Neuronal stem cell (in vitro differentiated cells): ENCODE results near the gene NPSR1.

ENCODE experiments used
- DNase-seq: peaks from one replicate; pipeline ENCODE4 v3.0.0-alpha.2; 2013; ENCODE audit warnings: low spot score
- H2AFZ ChIP-seq: one replicate; pipeline ENCODE4 v1.6.1; 2013; ENCODE audit warnings: mild to moderate bottlenecking, low read length, inconsistent platforms
- H2AK5ac ChIP-seq: 2 replicates; pipeline ENCODE4 v1.6.1; 2013; ENCODE audit warnings: low read depth, mild to moderate bottlenecking, inconsistent platforms, low read length, moderate library complexity, mixed read lengths
- H2BK120ac ChIP-seq: 2 replicates; pipeline ENCODE4 v1.6.1; 2013; ENCODE audit warnings: low read depth, mild to moderate bottlenecking, inconsistent platforms, low read length, moderate library complexity, mixed read lengths
- H2BK12ac ChIP-seq: one replicate; pipeline ENCODE4 v1.6.1; 2013; ENCODE audit warnings: low read length, inconsistent platforms
- H2BK15ac ChIP-seq: 2 replicates; pipeline ENCODE4 v1.6.1; 2013; ENCODE audit warnings: mild to moderate bottlenecking, low read length, inconsistent platforms, mixed read lengths
- H2BK5ac ChIP-seq: one replicate; pipeline ENCODE4 v1.6.1; 2013; ENCODE audit warnings: inconsistent platforms, mild to moderate bottlenecking, low read length, moderate library complexity
- H3K14ac ChIP-seq: one replicate; pipeline ENCODE4 v1.6.1; 2013; ENCODE audit warnings: low read length, inconsistent platforms
- H3K18ac ChIP-seq: 2 replicates; pipeline ENCODE4 v1.6.1; 2013; ENCODE audit warnings: low read length, inconsistent platforms
- H3K23ac ChIP-seq: 2 replicates; pipeline ENCODE4 v1.6.1; 2013; ENCODE audit warnings: low read depth, mild to moderate bottlenecking, mixed read lengths, low read length, inconsistent platforms; ENCODE audit not compliant: poor library complexity
- H3K27ac ChIP-seq: replicated peaks from 3 replicates; pipeline ENCODE4 v1.5.1; 2013; ENCODE audit warnings: low read length, inconsistent platforms
- H3K27me3 ChIP-seq, 3 experiments: 2 replicates each; pipeline ENCODE4 v1.6.1; 2013; ENCODE audit warnings: low read length in 3 of 3, mild to moderate bottlenecking in 2 of 3, inconsistent platforms in 1 of 3, low read depth in 1 of 3, mixed read lengths in 1 of 3, moderate library complexity in 1 of 3; ENCODE audit not compliant: control insufficient read depth in 3 of 3, insufficient read depth in 3 of 3
- H3K36me3 ChIP-seq, 2 donors: replicated peaks in 1 of 2; 2 replicates each; pipeline ENCODE4 v1.6.1; 2013; ENCODE audit warnings: low read length in 2 of 2; ENCODE audit not compliant: control insufficient read depth in 2 of 2, insufficient read depth in 2 of 2
- H3K4ac ChIP-seq: 2 replicates; pipeline ENCODE4 v1.6.1; 2013; ENCODE audit warnings: inconsistent platforms, mild to moderate bottlenecking, low read length, moderate library complexity
- H3K4me1 ChIP-seq, 2 donors: 1 replicate in 1 of 2; 2 replicates in 1 of 2; pipeline ENCODE4 v1.6.1; 2013; ENCODE audit warnings: low read length in 2 of 2, low read depth in 1 of 2; ENCODE audit not compliant: control insufficient read depth in 2 of 2, insufficient read depth in 1 of 2
- H3K4me2 ChIP-seq: one replicate; pipeline ENCODE4 v1.6.1; 2013; ENCODE audit warnings: mild to moderate bottlenecking, low read length, inconsistent platforms; ENCODE audit not compliant: insufficient read depth, poor library complexity, severe bottlenecking
- H3K4me3 ChIP-seq, 2 donors: 2 replicates each; pipeline ENCODE4 v1.5.1; 2013; ENCODE audit warnings: low read length in 2 of 2, mild to moderate bottlenecking in 2 of 2, inconsistent platforms in 1 of 2, moderate library complexity in 1 of 2
- H3K79me1 ChIP-seq: one replicate; pipeline ENCODE4 v1.6.1; 2013; ENCODE audit warnings: low read depth, mild to moderate bottlenecking, inconsistent platforms, low read length, moderate library complexity
- H3K9ac ChIP-seq: one replicate; pipeline ENCODE4 v1.6.1; 2013; ENCODE audit warnings: mild to moderate bottlenecking, low read depth, low read length, inconsistent platforms; ENCODE audit not compliant: poor library complexity
- H3K9me3 ChIP-seq, 2 donors: replicated peaks in 1 of 2; 2 replicates each; pipeline versions ENCODE3 to v1.6.1; 2013; ENCODE audit warnings: low read length in 2 of 2, mild to moderate bottlenecking in 2 of 2, inconsistent platforms in 1 of 2, low read depth in 1 of 2, mixed read lengths in 1 of 2, moderate library complexity in 1 of 2; ENCODE audit not compliant: control insufficient read depth in 2 of 2, insufficient read depth in 1 of 2
- H4K8ac ChIP-seq: one replicate; pipeline ENCODE4 v1.6.1; 2013; ENCODE audit warnings: low read depth, mild to moderate bottlenecking, inconsistent platforms, low read length, moderate library complexity
- H4K91ac ChIP-seq: one replicate; pipeline ENCODE4 v1.6.1; 2013; ENCODE audit warnings: low read length, low read depth, mild to moderate bottlenecking, inconsistent platforms; ENCODE audit not compliant: poor library complexity
- WGBS, 2 donors: extraction: QIAGEN DNeasy Blood & Tissue Kit; methylation state at CpG; one replicate each; pipeline ENCODE4 v1.1.7; 2013; ENCODE audit warnings: missing lambda C conversion rate in 2 of 2, mixed read lengths in 1 of 2; ENCODE audit not compliant: insufficient read length in 2 of 2, insufficient replicate concordance in 1 of 2; ENCODE audit errors: extremely low coverage in 2 of 2; 5-methylcytosine and 5-hydroxymethylcytosine counted together

NPSR1 gene

DNA sequence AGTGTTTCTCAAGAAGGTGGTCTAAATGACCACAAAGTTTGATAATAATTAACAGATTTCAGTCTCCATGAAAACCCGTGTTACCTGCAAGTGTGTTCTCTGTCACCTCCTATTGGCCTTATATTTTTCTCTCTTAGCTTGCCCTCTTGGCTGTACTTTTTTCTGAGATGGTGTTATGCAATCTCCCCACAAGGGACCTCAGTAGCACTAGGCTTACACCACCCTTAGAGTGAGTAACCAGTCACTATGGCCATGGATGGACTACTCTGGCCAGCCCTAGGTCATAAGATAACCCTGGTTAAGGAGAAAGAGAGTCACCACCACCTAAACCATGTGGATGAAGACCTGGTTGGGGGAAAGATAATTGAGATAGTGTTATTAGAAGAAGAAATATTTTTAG, 76.8 kb downstream of the NPSR1 start:
- DNase-seq: no peak
- H3K23ac ChIP-seq: no peak overlapping the region
- H3K79me1 ChIP-seq: no peaks in the 10 kb centered on the region
- H4K91ac ChIP-seq: no peak overlapping the region
- H3K4me1 ChIP-seq: no peaks in the 10 kb centered on the region
- H3K27ac ChIP-seq: no peak overlapping the region
- H2BK12ac ChIP-seq: no peak overlapping the region
- WGBS, 2 donors: no CpG with 5 or more reads among the region's 1 CpG
- H2BK15ac ChIP-seq: no peak overlapping the region
- H3K18ac ChIP-seq: no peak overlapping the region
- no peak overlapping the region for H4K8ac ChIP-seq
- H3K9me3 ChIP-seq: no peaks in the 10 kb centered on the region
- no peaks in the 10 kb centered on the region for H3K36me3 ChIP-seq
- H3K4me3 ChIP-seq: no peak overlapping the region
- no peak overlapping the region for H3K9ac ChIP-seq
- H3K27me3 ChIP-seq: no peaks in the 10 kb centered on the region
- H3K14ac ChIP-seq: no peak overlapping the region
- no peak overlapping the region for H2AK5ac ChIP-seq
- H2BK120ac ChIP-seq: no peak overlapping the region
- H2AFZ ChIP-seq: no peak overlapping the region
- no peak overlapping the region for H3K4me2 ChIP-seq
- H3K4ac ChIP-seq: no peak overlapping the region
- no peak overlapping the region for H2BK5ac ChIP-seq

DNA sequence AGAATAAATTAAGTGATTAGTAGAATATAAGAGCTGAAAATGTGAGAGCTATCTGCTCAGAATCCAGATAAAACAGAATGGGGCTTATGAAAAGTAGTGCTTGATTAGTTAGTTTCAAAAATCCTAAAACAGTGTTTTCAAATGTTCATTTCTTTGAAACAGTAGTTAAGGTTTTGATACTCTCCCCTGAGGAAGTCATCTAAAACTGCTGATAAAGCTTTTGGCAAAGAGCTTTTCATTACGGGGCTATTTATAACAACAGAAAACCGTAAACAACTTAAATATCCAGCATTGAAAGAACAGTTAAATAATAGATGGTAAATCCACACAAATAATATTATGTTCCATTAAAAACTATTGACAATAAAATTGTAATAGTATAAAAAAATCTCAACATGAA, 77.5 kb downstream of the NPSR1 start:
- no peak overlapping the region for H2BK12ac ChIP-seq
- no peak overlapping the region for H3K23ac ChIP-seq
- no peaks in the 10 kb centered on the region for H3K27me3 ChIP-seq
- no peaks in the 10 kb centered on the region for H3K4me1 ChIP-seq
- no peak overlapping the region for H2AK5ac ChIP-seq
- H3K9ac ChIP-seq: no peak overlapping the region
- H3K4me3 ChIP-seq: no peak overlapping the region
- DNase-seq: no peak
- H3K36me3 ChIP-seq: no peaks in the 10 kb centered on the region
- H3K14ac ChIP-seq: no peak overlapping the region
- H3K18ac ChIP-seq: no peak overlapping the region
- H3K79me1 ChIP-seq: no peaks in the 10 kb centered on the region
- H2AFZ ChIP-seq: no peak overlapping the region
- H4K91ac ChIP-seq: no peak overlapping the region
- H3K4me2 ChIP-seq: no peak overlapping the region
- no peak overlapping the region for H4K8ac ChIP-seq
- WGBS, 2 donors: no CpG with 5 or more reads among the region's 2 CpGs
- no peak overlapping the region for H2BK120ac ChIP-seq
- no peaks in the 10 kb centered on the region for H3K9me3 ChIP-seq
- H3K27ac ChIP-seq: no peak overlapping the region
- H2BK5ac ChIP-seq: no peak overlapping the region
- H2BK15ac ChIP-seq: no peak overlapping the region
- no peak overlapping the region for H3K4ac ChIP-seq

- Histone ChIP-seq H3K23ac (no peak overlapping the region), H2BK12ac (no peak overlapping the region), H3K4me2 (no peak overlapping the region), H4K91ac (no peak overlapping the region), H2BK15ac (no peak overlapping the region), H3K36me3 (no peaks in the 10 kb centered on the region), H3K4ac (no peak overlapping the region), H3K4me3 (no peak overlapping the region), H2BK120ac (no peak overlapping the region), H3K79me1 (no peaks in the 10 kb centered on the region), H3K4me1 (no peaks in the 10 kb centered on the region), H4K8ac (no peak overlapping the region), H2AFZ (no peak overlapping the region), H3K9ac (no peak overlapping the region), H3K9me3 (no peaks in the 10 kb centered on the region), H3K27ac (no peak overlapping the region), H3K27me3 (no peaks in the 10 kb centered on the region), H2BK5ac (no peak overlapping the region), H2AK5ac (no peak overlapping the region), H3K14ac (no peak overlapping the region), H3K18ac (no peak overlapping the region)
- WGBS, 2 donors: no CpG with 5 or more reads among the region's 5 CpGs
- no peak for DNase-seq
Measured at GRCh38 chr7:34739651-34740300, 81.8 kb downstream of the NPSR1 start.

GRCh38 chr7:34740840-34741239, 82.8 kb downstream of the NPSR1 start:
- H3K14ac ChIP-seq: no peak overlapping the region
- H3K9me3 ChIP-seq: no peaks in the 10 kb centered on the region
- H4K8ac ChIP-seq: no peak overlapping the region
- no peak overlapping the region for H3K4me2 ChIP-seq
- no peak overlapping the region for H3K27ac ChIP-seq
- H2BK5ac ChIP-seq: no peak overlapping the region
- H2BK15ac ChIP-seq: no peak overlapping the region
- no peaks in the 10 kb centered on the region for H3K4me1 ChIP-seq
- H2AFZ ChIP-seq: no peak overlapping the region
- no peak overlapping the region for H3K4ac ChIP-seq
- H3K9ac ChIP-seq: no peak overlapping the region
- H3K18ac ChIP-seq: no peak overlapping the region
- H2BK120ac ChIP-seq: no peak overlapping the region
- H4K91ac ChIP-seq: no peak overlapping the region
- WGBS, 2 donors: no CpG with 5 or more reads among the region's 1 CpG
- H2AK5ac ChIP-seq: no peak overlapping the region
- no peaks in the 10 kb centered on the region for H3K27me3 ChIP-seq
- H2BK12ac ChIP-seq: no peak overlapping the region
- H3K4me3 ChIP-seq: no peak overlapping the region
- no peaks in the 10 kb centered on the region for H3K79me1 ChIP-seq
- no peak for DNase-seq
- no peaks in the 10 kb centered on the region for H3K36me3 ChIP-seq
- H3K23ac ChIP-seq: no peak overlapping the region
